WTC11 (cell line): Measurements from ENCODE around the gene GALNT18. TPM values are rescaled to one million over a fixed set of nuclear protein-coding genes. Genes with fewer than 3 reads are reported as not detected.

Experiments
- ATAC-seq: fragments of 200-7000 bp; cut with Tn5 transposase; 2 replicates; pipeline ENCODE4 v1.10.0; 2021; ENCODE audit warnings: mild to moderate bottlenecking, moderate library complexity
- CTCF ChIA-PET: fragments of 300-600 bp; sonication (Branson Sonifier 250); formaldehyde crosslinking; loops from one replicate; lab custom pipeline; 2021; ENCODE audit warnings: antibody characterized with exemption; lab: Charles Lee
- POLR2A ChIA-PET: fragments of 350-600 bp; sonication (Branson Sonifier 250); formaldehyde crosslinking; loops from one replicate; lab custom pipeline; 2021; ENCODE audit warnings: antibody characterized with exemption; lab: Charles Lee
- DNase-seq: peaks from one replicate; pipeline ENCODE4 v3.0.0; 2021; ENCODE audit warnings: low spot score
- H3K27ac Mint-ChIP-seq: 2 replicates; pipeline ENCODE4 v1.8.0; 2021; ENCODE audit warnings: mixed read lengths
- H3K27me3 Mint-ChIP-seq: 2 replicates; pipeline ENCODE4 v1.8.0; 2021; ENCODE audit warnings: low read depth, mild to moderate bottlenecking, moderate library complexity, mixed read lengths
- H3K36me3 Mint-ChIP-seq: 2 replicates; pipeline ENCODE4 v1.8.0; 2021; ENCODE audit warnings: mixed read lengths
- H3K4me1 Mint-ChIP-seq: 2 replicates; pipeline ENCODE4 v1.8.0; 2022; ENCODE audit warnings: mixed read lengths
- H3K4me3 Mint-ChIP-seq: 2 replicates; pipeline ENCODE4 v1.8.0; 2021; ENCODE audit warnings: mild to moderate bottlenecking, moderate library complexity, mixed read lengths
- H3K9me3 Mint-ChIP-seq: 2 replicates; pipeline ENCODE4 v1.8.0; 2021; ENCODE audit warnings: mixed read lengths
- ARID4B ChIP-seq: sonication (generic); formaldehyde crosslinking; IDR thresholded peaks from 2 replicates; pipeline ENCODE4 v1.8.0; 2023; ENCODE audit warnings: missing genetic modification reagents, mild to moderate bottlenecking, borderline replicate concordance
- ATF2 ChIP-seq: sonication (generic); formaldehyde crosslinking; IDR thresholded peaks from 2 replicates; pipeline ENCODE4 v1.8.1; 2022; ENCODE audit warnings: low read depth, missing genetic modification reagents, borderline replicate concordance
- CTCF ChIP-seq: fragments of 200-600 bp; IDR thresholded peaks from 2 replicates; pipeline ENCODE4 v1.8.0; 2022; ENCODE audit warnings: antibody characterized with exemption
- E2F4 ChIP-seq: sonication (generic); formaldehyde crosslinking; IDR thresholded peaks from 2 replicates; pipeline ENCODE4 v1.8.1; 2022; ENCODE audit warnings: low read depth, mild to moderate bottlenecking, moderate library complexity, missing genetic modification reagents, borderline replicate concordance
- ELF4 ChIP-seq: sonication (generic); formaldehyde crosslinking; IDR thresholded peaks from 2 replicates; pipeline ENCODE4 v1.8.1; 2022; ENCODE audit warnings: low read depth, mild to moderate bottlenecking, moderate library complexity, missing genetic modification reagents
- NFE2L1 ChIP-seq: sonication (generic); formaldehyde crosslinking; IDR thresholded peaks from 2 replicates; pipeline ENCODE4 v1.8.1; 2023; ENCODE audit warnings: missing genetic modification reagents
- OVOL2 ChIP-seq: fragments of 250-450 bp; sonication (Bioruptor Pico); IDR thresholded peaks from 2 replicates; pipeline ENCODE4 v1.9.0; 2021; ENCODE audit warnings: mild to moderate bottlenecking, borderline replicate concordance
- PRRX2 ChIP-seq: fragments of 250-450 bp; sonication (Bioruptor Pico); IDR thresholded peaks from 2 replicates; pipeline ENCODE4 v1.8.0; 2021; ENCODE audit warnings: mild to moderate bottlenecking
- RELA ChIP-seq: sonication (generic); formaldehyde crosslinking; IDR thresholded peaks from 2 replicates; pipeline ENCODE4 v1.8.1; 2022; ENCODE audit warnings: missing genetic modification reagents, mild to moderate bottlenecking, borderline replicate concordance
- RORB ChIP-seq: fragments of 250-450 bp; sonication (Bioruptor Pico); IDR thresholded peaks from 2 replicates; pipeline ENCODE4 v1.9.0; 2021; ENCODE audit warnings: mild to moderate bottlenecking
- SMAD4 ChIP-seq: sonication (generic); formaldehyde crosslinking; IDR thresholded peaks from 2 replicates; pipeline ENCODE4 v1.8.0; 2022; ENCODE audit warnings: mild to moderate bottlenecking, missing genetic modification reagents
- SOX15 ChIP-seq: fragments of 250-450 bp; sonication (Bioruptor Pico); IDR thresholded peaks from 2 replicates; pipeline ENCODE4 v1.9.0; 2021; ENCODE audit warnings: mild to moderate bottlenecking
- TEAD4 ChIP-seq: sonication (generic); formaldehyde crosslinking; IDR thresholded peaks from 2 replicates; pipeline ENCODE4 v1.8.0; 2022; ENCODE audit warnings: mild to moderate bottlenecking, missing genetic modification reagents
- ZNF263 ChIP-seq: sonication (generic); formaldehyde crosslinking; IDR thresholded peaks from 2 replicates; pipeline ENCODE4 v1.8.1; 2022; ENCODE audit warnings: low read depth, mild to moderate bottlenecking, moderate library complexity, missing genetic modification reagents
- ZNF423 ChIP-seq: fragments of 250-450 bp; sonication (Bioruptor Pico); IDR thresholded peaks from 2 replicates; pipeline ENCODE4 v2.1.2; 2022; ENCODE audit warnings: mild to moderate bottlenecking, moderate library complexity
- ZSCAN18 ChIP-seq: fragments of 250-450 bp; sonication (Bioruptor Pico); IDR thresholded peaks from 2 replicates; pipeline ENCODE4 v2.1.2; 2022; ENCODE audit warnings: mild to moderate bottlenecking, moderate library complexity
- total RNA-seq: library from RNA; stranded (reverse); gene quantifications from 3 replicates; pipeline ENCODE4 v1.2.3, GENCODE V29; 2021

GALNT18 gene
- total RNA-seq, 1 experiment from 2014 or later: 5.0 TPM

GRCh38 chr11:11521306-11522002 is 100.4 kb downstream of the GALNT18 start (continued):
- no peak for TF ChIP-seq E2F4 (CRISPR knock-in tag)

GRCh38 chr11:11520231-11521015 is 101.4 kb downstream of the GALNT18 start:
- Mint-ChIP-seq H3K4me3 (no peak overlapping the region), H3K36me3 (no peaks in the 10 kb centered on the region), H3K27me3 (no peaks in the 10 kb centered on the region), H3K9me3 (no peaks in the 10 kb centered on the region), H3K4me1 (peaks cover 3% of the 10 kb centered on the region), H3K27ac (no peak overlapping the region)
- CTCF ChIA-PET: interaction anchor here (1.1 to 1.8 kb wide), 5 partner anchors 9 to 586 kb away, joined by 3 to 6 read pairs (median 3); no protein-coding TSS in a partner anchor
- no peak for DNase-seq
- POLR2A ChIA-PET: interaction anchor here (1.4 kb wide), 1 partner anchor 8 kb away, joined by 3 read pairs; no protein-coding TSS in a partner anchor
- peak; percentile 61 for ATAC-seq
- peak; percentile 70 for TF ChIP-seq ZNF423 (CRISPR knock-in tag)
- no peak for TF ChIP-seq ATF2 (CRISPR knock-in tag)

GRCh38 chr11:11519184-11519583 is 102.6 kb downstream of the GALNT18 start:
- POLR2A ChIA-PET: interaction anchor here (1.4 kb wide), 1 partner anchor 9 kb away, joined by 3 read pairs; no protein-coding TSS in a partner anchor
- H3K27ac Mint-ChIP-seq: no peak overlapping the region
- no peaks in the 10 kb centered on the region for H3K36me3 Mint-ChIP-seq
- H3K4me1 Mint-ChIP-seq: peaks cover 9% of the 10 kb centered on the region
- no peak overlapping the region for H3K4me3 Mint-ChIP-seq
- CTCF ChIA-PET: interaction anchor here (1.0 to 1.6 kb wide), 3 partner anchors 8 to 13 kb away, joined by 3 to 4 read pairs (median 3); no protein-coding TSS in a partner anchor
- peak; percentile 67 for ATAC-seq
- no peaks in the 10 kb centered on the region for H3K27me3 Mint-ChIP-seq
- no peaks in the 10 kb centered on the region for H3K9me3 Mint-ChIP-seq
- no peak for TF ChIP-seq ELF4 (CRISPR knock-in tag)
- TF ChIP-seq, all 79 proteins: peak for 0
- peak; percentile 27 for DNase-seq

- H3K4me3 Mint-ChIP-seq: no peak overlapping the region
- CTCF ChIA-PET: interaction anchor here (0.8 kb wide), 1 partner anchor 65 kb away, joined by 3 read pairs; no protein-coding TSS in a partner anchor
- no peaks in the 10 kb centered on the region for H3K36me3 Mint-ChIP-seq
- no peak for DNase-seq
- ATAC-seq: peak; percentile 59
- peaks cover 21% of the 10 kb centered on the region for H3K4me1 Mint-ChIP-seq
- H3K9me3 Mint-ChIP-seq: no peaks in the 10 kb centered on the region
- POLR2A ChIA-PET: no interaction called here
- H3K27ac Mint-ChIP-seq: peak overlapping the region; percentile 78; the same call in 1 of the 2 replicates
- no peaks in the 10 kb centered on the region for H3K27me3 Mint-ChIP-seq
- TF ChIP-seq CTCF: no peak
- no peak for TF ChIP-seq OVOL2
- no peak for TF ChIP-seq RORB
- no peak for TF ChIP-seq ZNF263 (CRISPR knock-in tag)
- no peak for TF ChIP-seq NFE2L1 (CRISPR knock-in tag)
- TF ChIP-seq RELA: no peak
- no peak for TF ChIP-seq ARID4B (CRISPR knock-in tag)
- TF ChIP-seq ZSCAN18: no peak
- TF ChIP-seq SOX15 (CRISPR knock-in tag): no peak
- TF ChIP-seq TEAD4 (CRISPR knock-in tag): no peak
- TF ChIP-seq PRRX2 (CRISPR knock-in tag): no peak
- TF ChIP-seq SMAD4 (CRISPR knock-in tag): no peak
Observed at GRCh38 chr11:11514246-11514645, 107.6 kb downstream of the GALNT18 start.
